Left kidney (tissue), 2 donors: ENCODE data around the gene BLMH. TPM values are rescaled to one million over a fixed set of nuclear protein-coding genes. Genes with fewer than 3 reads are reported as not detected.

Experiments used
- DNase-seq: peaks from one replicate; pipeline ENCODE4 v3.0.0-alpha.2; 2013
- polyA plus RNA-seq: library from polyadenylated mRNA; unstranded; fragments of 120-200 nt; gene quantifications from one replicate; pipeline ENCODE4 v1.2.1, GENCODE V29; 2013; ENCODE audit not compliant: insufficient read length

The BLMH gene
- polyA plus RNA-seq, 1 donor = 100 TPM

DNA sequence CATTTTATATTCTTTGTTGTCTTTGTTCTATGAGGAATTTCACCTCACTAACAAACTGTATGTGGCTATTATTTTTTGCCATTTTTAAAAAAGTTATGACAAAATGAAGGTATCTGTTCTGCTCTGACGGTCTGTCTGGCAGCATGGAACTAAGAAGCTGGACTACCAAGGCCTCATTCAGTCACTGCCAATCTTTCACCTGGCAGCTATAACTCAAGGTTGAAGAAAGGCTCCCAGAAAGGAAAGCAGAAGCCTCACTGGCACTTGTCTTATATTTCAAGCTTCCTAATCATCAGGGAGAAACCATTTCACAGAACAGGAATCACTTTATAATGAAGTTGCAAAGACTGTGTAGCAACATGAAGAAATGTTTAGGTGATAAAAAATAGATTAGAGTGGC lies 37.6 kb downstream of the BLMH start:
- DNase-seq = no peak

DNA sequence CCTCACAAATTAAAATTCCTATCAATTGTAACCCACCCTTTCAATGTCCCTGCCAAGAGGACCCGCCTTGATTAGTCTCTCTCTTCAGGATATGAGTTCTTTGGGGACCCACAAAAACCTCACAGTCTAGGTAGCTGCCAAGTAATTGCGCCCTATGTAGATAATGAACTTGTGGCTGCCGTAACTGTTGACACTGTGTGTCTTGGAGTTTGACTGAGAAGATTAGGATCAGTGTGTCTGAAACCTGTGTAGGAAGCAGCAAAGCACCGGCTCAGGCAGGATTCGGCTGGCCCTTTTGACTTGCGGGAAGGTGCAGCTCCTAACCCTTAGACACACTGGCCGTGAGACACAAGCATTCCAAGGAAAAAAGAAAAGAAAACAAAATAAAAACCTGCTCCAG lies 38.4 kb downstream of the BLMH start:
- DNase-seq = no peak

DNA sequence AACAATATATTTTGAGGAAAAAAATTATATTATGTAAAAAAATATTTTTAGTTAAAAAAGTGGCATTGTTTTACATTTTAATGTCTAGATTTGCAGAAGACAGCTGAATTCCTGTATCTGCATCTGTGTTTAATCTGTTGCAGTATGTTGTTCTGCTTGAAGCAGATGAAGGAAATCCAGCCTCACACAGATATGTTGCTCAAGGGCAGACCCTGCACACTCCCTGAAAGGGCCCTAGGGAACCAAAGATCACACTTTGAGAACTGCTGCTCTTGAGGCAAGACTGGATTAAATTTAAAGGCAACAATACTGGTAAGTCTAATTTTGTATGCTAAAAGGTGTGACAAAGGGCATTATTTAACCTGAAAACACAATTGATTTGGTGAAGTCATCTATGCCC lies 39.8 kb downstream of the BLMH start:
- no peak for DNase-seq

DNA sequence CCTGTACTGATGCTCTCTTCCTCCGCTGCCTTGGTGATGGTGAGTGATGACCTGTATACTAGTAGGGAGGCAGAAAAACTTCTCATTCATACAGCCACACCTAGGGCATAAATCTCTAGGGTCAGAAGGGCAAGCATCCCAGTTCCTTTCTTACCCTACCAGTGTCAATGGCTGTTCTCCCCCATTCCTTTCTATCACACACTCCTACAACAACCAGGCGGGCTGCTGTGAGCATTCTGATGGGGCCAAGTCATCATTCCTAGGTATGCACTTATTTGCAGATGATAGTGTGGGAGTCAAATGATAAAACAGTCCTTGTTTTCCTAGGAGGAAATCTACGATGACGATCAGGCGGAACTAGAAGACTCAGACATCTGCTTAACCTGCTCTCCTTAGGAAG lies 42.3 kb downstream of the BLMH start:
- no peak for DNase-seq

DNA sequence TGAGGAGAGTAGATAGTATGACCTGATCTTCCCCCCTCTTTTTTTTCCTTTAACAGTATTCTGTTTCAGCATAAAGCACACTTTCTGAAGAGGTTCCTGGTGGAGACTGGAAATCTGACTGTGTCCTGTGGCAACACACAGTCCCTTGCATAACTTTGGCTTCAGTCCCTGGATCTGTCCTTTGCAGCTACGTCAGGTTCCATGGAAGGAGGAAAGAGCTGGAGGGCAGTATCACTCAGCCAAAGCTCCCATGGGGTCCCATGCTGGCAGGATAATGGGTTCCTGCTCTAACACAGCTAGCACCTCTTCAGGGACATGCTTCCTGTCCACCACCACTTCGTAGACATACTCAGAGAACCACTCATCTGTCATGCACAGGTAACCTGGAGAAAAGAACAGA lies 43.0 kb downstream of the BLMH start:
- DNase-seq = no peak

DNA sequence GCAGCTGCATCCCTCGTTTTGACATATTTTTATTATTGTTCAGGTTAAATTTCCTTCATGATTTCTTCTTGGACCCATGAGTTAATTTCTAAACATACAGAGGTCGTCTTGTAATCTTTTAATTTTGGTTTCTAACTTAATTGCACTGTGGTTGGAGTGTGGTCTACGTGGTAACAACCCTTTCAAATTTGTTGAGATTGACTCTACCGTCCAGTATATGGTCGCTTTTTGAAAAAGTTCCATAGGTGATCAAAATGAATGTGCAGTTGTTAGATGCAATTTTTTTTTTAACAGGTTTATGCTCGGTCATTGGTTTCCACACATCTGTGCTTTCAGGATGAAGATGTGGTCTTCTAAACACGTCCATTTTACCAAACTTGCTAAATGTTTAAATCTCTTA lies 45.3 kb downstream of the BLMH start:
- no peak for DNase-seq

DNA sequence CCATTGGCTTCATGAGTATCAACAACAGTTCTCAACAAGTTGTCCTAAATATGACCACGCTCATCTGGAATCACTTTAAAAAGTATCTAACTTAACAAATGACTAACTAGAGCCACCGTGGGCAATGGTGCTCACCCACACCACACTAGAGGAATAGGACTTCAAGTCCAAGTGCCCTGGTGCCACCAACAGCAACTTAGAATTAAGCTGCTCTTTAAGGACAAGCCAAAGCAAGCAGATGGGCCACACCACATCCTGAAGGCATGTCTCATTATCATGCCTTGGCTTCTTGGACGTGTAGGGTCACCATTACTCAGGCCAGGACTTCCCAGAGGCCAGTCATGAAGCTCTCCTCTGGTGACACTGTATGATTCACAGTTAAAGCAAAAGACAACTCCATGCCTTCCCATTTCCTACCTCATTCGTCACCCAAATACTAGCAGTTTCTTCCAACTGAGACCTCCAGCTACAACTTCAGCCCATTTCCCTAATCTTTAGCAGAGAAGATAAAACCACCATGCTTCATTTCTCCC lies 46.8 kb downstream of the BLMH start:
- DNase-seq = no peak

DNA sequence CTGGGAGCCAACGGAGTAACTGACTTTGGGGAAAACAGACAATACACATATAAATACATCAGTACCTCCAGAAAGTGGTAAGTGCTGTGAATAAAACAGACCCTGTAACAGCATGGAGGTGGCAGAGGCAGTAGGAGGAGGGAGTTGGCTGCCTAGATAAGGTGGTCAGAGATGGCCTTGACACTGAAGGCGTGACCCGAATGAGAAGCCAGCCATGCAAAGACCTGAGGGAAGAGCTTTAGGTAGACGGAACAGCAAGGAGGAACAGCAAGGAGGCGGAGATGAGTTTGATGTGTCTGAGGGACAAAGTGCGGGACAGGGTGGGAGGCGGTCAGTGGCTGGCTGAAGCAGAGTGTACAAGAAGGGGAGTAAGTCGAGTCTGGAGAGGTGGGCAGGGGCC lies 48.2 kb downstream of the BLMH start:
- no peak for DNase-seq

DNA sequence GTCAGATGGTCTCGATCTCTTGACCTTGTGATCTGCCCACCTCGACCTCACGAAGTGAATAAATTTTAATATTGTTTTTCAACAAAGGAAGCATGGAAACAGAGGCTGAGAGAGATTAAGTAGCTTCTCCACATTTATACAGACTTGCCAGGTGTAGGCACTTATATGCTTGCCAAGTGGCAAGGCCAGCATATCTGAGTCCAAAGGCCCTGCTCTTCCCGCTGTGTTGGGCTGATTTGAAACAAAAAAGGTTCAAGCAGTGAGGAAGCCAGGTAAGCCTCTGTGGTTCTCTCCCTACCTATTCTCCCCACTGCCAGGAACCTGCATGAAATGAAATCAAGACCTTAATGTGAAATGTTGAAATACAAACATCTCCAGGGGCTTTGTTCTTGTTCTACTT lies 48.7 kb downstream of the BLMH start:
- DNase-seq = no peak

DNA sequence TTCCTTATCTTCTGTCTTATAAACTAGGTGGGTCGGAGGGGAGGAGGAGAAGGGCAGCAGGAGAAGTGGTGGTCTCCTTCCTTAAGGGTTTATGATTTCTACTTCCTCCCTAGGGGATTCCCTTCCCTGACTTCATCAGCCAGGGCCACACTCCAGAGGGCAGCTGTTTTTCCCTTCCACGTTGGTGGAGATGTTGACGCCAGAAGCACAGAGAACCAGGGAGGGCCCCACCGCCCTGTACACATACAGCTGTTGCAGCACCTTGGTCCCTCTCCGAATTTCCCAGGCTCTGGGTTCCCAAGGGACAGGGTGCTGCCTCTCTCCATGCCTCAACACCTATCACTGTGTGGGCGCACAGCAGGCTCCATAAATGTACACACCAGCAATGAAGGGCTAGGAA lies 50.7 kb downstream of the BLMH start:
- no peak for DNase-seq

DNA sequence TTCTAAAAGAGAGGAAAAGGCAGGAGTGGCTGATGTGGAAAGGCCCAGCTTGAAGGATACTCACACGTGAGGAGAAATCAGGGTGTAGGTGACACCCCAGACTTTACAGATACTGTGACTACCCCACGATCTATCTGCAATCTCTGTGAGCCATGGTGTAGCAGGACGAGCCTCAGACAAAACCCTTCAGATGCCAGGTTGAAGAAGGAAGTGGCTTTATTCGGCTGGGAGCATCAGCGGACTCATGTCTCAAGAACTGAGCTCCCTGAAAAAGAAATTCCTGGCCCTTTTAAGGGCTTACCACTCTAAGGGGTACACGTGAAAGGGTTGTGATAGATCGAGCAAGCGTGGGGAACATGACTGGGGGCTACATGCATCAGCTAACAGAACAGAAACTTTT lies 51.6 kb downstream of the BLMH start:
- DNase-seq = no peak

DNA sequence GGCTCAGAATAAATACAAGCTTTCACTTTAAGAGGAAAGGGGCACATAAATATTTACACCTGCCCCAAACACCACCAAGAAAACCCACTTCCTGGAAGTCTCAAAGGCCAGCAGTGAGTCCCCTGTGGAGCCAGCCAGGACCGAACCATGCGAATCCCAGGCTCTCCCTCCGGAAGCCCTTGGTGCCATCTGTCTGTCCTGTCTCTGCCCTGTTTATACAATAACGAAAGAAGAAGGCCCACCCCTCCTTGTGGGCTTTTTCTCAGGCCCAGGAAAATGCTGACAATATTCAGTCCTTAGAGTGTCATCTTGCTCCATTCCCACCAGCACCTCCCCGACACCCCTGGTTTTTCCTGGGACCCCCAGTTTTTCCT lies 52.7 kb downstream of the BLMH start:
- DNase-seq = no peak

DNA sequence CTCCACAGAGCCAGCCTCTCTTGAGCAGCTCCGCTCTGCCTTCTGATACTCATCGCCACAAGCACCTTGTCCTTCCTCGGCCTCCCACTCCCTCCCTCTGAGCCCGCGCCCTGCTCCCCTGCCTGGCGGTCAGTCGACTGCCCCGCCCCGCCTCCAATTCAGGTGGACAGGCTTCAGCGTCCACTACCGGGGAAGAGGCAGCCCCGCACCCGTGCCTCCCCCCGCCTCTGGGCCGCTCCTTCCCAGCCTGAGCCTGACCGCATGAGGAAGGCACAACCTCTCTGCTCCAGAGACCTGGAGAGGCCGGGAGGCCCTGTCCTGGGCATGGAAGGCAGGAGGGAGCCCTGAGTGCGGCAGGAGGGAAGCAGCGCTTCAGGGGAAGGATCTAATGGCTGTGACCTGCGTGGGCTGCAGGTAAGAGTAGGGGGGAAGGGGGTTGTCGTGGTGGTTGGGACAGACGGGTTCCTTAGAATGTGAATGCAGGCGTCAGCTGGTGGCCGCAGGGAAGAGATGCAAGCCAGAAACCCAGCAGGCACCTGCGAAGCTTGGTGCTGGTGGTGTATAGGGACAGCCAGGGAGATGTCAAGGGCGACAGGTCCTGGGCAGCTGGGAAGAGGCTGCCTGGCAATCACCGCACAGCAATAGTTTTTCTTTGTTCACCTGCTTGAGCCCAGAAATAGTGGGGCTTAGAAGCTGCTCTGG lies 53.2 kb downstream of the BLMH start:
- DNase-seq = no peak

DNA sequence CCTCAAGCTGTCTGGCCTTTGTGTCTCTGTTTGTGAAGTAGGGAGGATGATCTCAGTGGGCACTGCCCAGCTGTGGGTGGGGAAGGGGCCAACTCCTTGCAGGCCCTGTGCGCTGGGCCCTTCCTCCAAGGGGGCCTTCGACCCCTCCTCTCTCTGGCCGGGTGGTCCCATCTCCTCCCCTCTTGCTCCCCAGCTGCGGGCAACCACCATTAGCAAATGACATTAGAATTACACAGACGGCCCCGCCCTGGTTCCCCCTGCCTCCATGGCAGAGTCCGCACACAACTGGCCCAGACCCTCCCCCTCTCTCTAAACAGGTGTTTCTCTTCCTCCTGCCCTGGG lies 53.8 kb downstream of the BLMH start:
- DNase-seq = no peak

DNA sequence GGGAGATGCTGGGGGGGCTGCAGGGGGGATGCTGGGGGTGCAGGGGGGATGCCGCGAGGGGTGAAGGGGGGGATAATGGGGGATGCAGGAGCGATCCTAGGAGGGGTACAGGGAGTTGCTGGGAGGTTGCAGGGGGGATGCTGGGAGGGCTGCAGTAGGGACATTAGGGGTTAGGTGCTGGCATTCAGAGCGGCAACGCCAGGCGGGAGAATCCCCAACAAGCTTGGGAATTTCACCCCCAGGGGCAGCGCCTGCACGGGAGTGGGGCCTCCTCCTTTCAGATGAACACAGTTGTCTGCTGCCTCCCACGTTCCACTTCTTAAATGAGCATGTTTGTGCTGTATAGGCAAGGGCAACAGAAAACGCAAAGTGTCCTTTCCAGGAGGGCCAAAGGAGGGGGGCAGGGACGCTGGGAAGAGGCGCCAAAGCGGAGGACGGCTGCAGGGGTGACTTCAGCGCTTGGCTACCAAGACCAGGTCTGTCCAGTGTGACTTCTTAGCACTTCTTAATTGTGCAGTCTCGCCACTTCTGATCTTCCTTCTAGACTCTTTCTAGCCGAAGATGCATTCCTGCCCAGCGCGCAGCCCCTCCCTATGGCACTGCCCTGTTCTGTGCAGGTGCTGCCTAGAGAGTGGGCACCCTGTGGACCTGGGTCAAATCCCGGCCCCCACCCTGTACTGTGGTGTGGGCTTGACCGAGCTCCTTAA lies 54.3 kb downstream of the BLMH start:
- DNase-seq = no peak

DNA sequence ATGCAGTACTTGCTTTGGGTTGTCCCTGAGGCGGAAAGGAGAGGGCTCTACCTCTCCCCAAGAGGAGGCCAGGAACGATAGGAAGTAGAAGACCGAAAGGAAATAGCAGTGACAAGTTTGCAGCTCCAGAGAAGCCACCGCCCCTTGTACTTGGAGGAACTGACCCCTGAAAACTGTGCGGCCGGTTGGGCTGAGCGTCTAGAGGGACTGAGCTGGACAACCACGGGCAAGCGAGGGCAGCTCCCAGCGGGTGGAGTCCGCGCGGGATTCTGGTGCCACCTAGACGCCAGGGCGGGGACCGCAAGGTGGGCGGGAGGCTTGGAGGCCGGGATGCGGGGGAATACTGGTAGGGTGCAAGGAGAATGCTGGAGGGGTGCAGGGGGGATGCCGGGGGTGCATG lies 55.0 kb downstream of the BLMH start:
- DNase-seq = peak; percentile 62

DNA sequence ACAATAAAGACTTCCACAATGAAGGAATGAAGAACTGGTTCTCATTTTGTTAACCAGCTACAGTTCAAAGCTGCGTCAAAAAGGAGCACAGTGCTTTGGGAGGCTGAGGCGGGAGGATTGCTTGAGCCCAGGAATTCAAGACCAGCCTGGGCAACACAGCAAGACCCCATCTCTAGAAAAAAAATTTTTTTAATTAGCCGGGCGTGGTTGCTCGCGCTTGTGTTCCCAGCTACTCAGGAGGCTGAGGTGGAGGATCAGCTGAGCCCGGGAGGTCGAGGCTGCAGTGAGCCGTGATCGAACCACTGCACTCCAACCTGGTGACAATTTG lies 55.5 kb downstream of the BLMH start:
- DNase-seq = no peak

DNA sequence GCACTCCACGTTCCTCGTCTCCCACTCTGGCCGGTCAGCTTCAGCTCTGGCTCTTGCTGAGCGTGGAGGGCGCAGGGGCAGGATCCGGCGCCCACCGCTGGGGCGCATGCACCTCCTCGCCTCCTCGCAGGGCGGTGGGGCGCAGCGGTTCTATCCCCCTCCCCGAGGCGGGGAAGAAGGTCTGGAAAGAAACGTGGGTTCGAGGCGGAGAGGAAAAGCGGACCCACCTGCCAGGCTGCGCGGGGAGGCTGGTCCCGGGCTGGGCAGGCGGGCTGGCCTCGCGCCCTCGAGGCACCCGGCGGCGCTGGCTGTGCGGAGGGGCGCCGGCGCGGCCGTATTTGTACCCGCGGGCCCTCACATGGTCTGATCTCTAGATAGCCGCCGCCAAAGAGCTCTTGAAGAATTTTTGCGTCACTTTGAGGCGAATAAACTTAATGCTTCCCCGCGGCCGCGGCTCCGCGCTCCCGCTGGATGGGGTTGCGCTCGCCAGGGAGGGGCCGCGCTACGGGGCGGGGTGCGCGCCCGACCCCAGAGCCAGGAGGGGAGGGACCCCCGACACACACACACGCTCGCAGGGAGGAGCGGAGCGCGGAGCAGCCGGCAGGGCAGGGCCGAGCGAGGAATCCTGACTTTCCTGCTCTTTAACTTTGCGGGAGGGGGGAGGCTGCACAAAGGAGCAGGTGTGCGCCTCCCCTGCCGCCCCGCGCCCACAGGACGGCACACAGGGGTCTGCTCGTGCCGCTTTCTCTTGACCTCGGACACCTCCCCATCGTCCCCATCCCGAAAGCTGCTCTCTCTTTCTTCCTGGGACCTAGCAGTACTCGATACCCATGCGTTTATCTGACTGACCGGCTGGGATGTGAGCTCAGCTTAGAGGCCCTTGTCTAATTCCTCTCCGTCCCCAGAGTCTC lies 56.1 kb downstream of the BLMH start, which contains the start of gene SLC6A4:
Gene SLC6A4, minus strand, starts transcription at position 312 of the 911 bp plus-strand sequence. CDS start 13,739 bp downstream, outside the sequence.
- DNase-seq = no peak

DNA sequence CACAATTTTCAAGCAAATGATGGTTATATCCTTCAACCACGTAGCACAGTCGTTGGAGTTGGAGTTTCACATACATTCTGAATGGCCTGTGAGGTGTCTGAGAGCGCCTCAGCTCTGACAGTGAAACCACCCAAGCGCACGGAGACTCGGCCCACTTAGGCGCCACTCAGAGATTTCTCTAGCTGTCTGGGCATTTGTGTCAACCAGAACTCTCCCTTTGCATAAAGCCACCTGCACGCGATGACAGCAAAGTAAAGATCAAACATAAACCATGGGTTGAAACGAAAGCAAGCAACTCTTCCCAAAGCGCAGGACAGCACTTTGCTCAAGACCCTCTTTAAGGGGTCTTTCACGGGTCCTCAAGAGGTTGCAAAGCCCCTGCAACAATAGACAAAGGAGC lies 56.8 kb downstream of the BLMH start:
- DNase-seq = no peak

DNA sequence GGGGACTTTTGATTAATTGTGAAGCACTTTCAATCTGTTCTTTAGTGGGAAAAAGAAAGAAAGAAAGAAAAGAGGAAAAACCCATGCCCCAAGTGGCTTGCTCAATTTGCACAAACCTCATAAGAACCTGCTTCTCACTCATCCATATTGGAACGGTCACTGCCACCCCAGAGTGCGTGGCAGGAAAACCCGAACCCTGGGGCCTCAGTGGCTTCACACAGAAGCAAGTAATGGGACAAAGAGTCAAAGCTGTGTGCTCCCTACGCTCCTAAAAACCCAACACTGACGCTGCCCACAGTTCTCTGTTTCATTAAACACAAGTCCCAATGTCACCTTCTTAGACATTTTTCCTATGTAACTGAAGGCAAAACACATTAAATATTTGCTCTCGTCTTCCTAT lies 57.4 kb downstream of the BLMH start:
- no peak for DNase-seq

DNA sequence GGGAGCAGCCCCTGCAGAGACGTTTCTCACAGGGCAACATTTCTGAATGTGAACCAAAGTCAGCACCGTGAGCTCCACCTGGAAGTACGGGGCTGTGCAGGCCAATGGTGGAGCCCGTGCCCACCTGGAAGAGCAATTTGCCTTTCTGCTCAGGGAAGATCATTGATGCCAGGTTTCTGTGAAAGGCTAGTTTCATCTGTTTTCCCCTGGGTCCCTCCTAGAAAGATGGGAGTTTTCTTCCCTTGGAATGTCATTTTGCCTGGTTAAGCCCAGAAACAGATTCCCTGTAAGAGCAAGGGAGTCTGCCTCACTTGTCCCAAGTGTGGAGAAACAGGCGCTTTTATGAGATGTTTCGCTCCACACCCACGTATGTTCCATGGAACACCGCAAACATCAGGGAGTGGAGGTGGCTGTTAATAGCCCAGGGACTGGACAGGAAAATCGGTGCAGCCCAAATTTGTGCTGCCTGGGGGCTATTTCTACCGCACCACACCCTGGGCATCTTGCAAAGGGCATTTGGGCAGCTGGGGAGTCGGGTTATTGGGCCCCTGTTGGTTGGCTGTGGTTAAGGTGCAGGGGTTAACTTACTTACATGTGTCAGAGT lies 58.8 kb downstream of the BLMH start:
- no peak for DNase-seq

DNA sequence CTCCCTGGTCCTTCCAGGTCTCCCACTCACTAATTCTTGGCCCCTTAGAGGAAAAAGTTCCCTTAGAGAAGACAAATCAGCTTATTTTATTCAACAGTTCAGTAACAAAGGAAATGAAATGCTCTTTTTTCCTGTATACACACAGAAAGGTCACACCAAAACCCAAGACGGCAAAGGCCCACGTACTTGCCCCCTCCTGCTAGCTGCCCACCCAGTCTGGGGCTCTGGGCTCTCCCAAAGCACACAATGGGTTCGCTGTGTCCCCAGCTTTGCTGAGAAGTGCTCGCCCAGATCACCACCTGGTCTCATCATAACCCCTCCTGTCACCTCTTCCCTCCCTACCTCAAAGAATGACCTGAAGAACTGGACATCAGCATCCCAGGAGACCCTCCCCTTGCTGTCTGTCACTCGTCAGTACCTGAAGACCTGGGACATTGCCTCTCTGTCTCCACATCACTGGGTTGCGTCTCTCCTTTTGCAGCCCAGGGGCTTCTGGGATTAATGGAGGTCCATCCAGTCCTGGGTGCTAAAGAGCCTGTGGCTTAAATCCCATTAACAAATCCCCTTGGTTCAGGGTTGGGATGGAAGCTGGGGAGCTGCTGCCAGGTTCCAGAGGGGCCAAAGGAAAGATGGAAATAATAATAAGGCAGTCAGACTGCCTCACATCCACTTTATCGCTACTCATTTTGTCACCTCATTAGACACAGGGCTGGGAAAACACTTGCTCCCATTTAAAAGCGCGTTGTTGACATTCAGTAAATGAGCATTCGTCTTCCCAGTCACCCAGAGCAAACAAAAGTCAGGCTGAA lies 59.5 kb downstream of the BLMH start:
- no peak for DNase-seq
